ENCODE measurements around the gene ATAD3A. TPM values are rescaled to one million over a fixed set of nuclear protein-coding genes. Genes with fewer than 3 reads are reported as not detected.
A peak's percentile ranks its signal among the peaks of the same experiment; 100 is the strongest.

ATAD3A gene
- total RNA-seq, 2 donors from 2014 or later: 30.0 to 32.8 TPM

- WGBS: 88% methylated on average over 31 of the region's 31 CpGs
- no peak for DNase-seq (ENCODE audit: low spot score)
- Histone ChIP-seq H3K27me3 (replicated peaks; ENCODE audit: insufficient read depth) (no peaks in the 10 kb centered on the region), H3K27ac (no peak overlapping the region), H3K9me3 (no peaks in the 10 kb centered on the region), H3K4me3 (no peak overlapping the region), H3K36me3 (peaks cover 4 to 9% of the 10 kb centered on the region in 2 donors), H3K4me1 (replicated peaks) (no peaks in the 10 kb centered on the region)
- TF ChIP-seq POLR2AphosphoS5 (IDR thresholded peaks at IDR 0.05) (no peak), CTCF (IDR thresholded peaks at IDR 0.05) (no peak), POLR2A (IDR thresholded peaks at IDR 0.05) (no peak)
- intact Hi-C loops (cut with DNase I): no loop called here
Observed at GRCh38 chr1:1567152-1567875, 55.4 kb downstream of the ATAD3A start.

- H3K36me3 ChIP-seq: peaks cover 0 to 4% of the 10 kb centered on the region in 2 donors
- 68% methylated on average over 10 of the region's 10 CpGs for WGBS
- no peak overlapping the region for H3K4me3 ChIP-seq
- TF ChIP-seq POLR2A (IDR thresholded peaks at IDR 0.05) (no peak), CTCF (IDR thresholded peaks at IDR 0.05) (no peak), POLR2AphosphoS5 (IDR thresholded peaks at IDR 0.05) (no peak)
- intact Hi-C loops (cut with DNase I): no loop called here
- H3K9me3 ChIP-seq: no peaks in the 10 kb centered on the region
- no peaks in the 10 kb centered on the region for H3K27me3 ChIP-seq (replicated peaks; ENCODE audit: insufficient read depth)
- DNase-seq (ENCODE audit: low spot score): no peak
- no peak overlapping the region for H3K27ac ChIP-seq
- H3K4me1 ChIP-seq (replicated peaks): peaks cover under 1% of the 10 kb centered on the region
Observed at GRCh38 chr1:1567891-1568291, 55.9 kb downstream of the ATAD3A start.

- intact Hi-C loops (cut with DNase I): no loop called here
- Histone ChIP-seq H3K4me1 (replicated peaks) (peaks cover 5% of the 10 kb centered on the region), H3K4me3 (no peak overlapping the region), H3K27ac (no peak overlapping the region), H3K27me3 (replicated peaks; ENCODE audit: insufficient read depth) (no peaks in the 10 kb centered on the region), H3K9me3 (no peaks in the 10 kb centered on the region), H3K36me3 (peaks cover 0 to 2% of the 10 kb centered on the region in 2 donors)
- no peak for TF ChIP-seq CTCF (IDR thresholded peaks at IDR 0.05)
- no peak for TF ChIP-seq POLR2AphosphoS5 (IDR thresholded peaks at IDR 0.05)
- TF ChIP-seq POLR2A (IDR thresholded peaks at IDR 0.05): no peak
- 82% methylated on average over 7 of the region's 7 CpGs for WGBS
- DNase-seq (ENCODE audit: low spot score): no peak
Observed at GRCh38 chr1:1569341-1569740, 57.4 kb downstream of the ATAD3A start.

- WGBS: under 1% methylated on average over 38 of the region's 96 CpGs
- Histone ChIP-seq H3K9me3 (no peaks in the 10 kb centered on the region), H3K27me3 (replicated peaks; ENCODE audit: insufficient read depth) (no peaks in the 10 kb centered on the region), H3K36me3 (no peaks in the 10 kb centered on the region), H3K4me3 (peak overlapping the region; percentile 99 to 100), H3K4me1 (replicated peaks) (peaks cover 5% of the 10 kb centered on the region), H3K27ac (peak overlapping the region; percentile 97 to 98)
- intact Hi-C loops (cut with DNase I): loop anchor here (2.0 kb wide), 1 partner anchor 41 kb away; the partner anchor contains the start of gene MIB2
- TF ChIP-seq POLR2AphosphoS5 (IDR thresholded peaks at IDR 0.05) (no peak), CTCF (IDR thresholded peaks at IDR 0.05) (peak in 1 of 4 experiments; percentile 6), POLR2A (IDR thresholded peaks at IDR 0.05) (peak; percentile 4)
- peak; percentile 42 for DNase-seq (ENCODE audit: low spot score)
Observed at GRCh38 chr1:1573843-1574720, 62.1 kb downstream of the ATAD3A start.
